ENCODE measurements around the gene TTBK1.

TTBK1 gene

DNA sequence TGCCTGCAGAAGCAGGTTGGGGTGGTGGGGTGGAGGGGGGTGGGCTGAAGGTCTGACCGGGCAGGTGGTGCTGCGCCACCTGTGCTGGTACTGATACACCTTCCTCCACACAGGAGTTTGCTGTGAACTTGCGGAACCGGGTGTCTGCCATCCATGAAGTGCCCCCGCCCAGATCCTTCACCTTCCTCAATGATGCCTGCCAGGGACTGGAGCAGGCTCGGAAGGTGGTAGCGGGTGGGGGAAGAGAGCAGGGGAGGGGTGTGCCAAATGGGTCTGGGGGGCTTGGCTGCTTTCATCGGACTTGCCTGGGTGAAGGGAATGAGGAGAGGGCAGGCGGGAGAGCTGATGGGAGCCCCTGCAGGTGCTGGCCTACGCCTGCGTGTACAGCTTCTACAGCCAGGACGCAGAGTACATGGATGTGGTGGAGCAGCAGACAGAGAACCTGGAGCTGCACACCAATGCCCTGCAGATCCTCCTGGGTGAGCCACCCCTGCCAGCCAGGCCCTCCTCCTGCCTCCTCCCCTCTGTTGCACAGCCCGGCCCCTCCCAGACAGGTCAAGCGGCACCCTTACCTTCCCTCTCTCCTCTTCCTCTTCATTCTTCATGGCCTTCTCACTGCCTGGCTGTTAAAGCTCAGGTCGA, 20.7 kb upstream of the TTBK1 start:
- DNase-seq (ENCODE audit: low read depth in 1 of 2, low spot score in 1 of 2): no peak
- no peaks in the 10 kb centered on the region for H3K27me3 ChIP-seq (ENCODE audit: insufficient read depth, poor library complexity, severe bottlenecking)
- TF ChIP-seq, protein P1, sequence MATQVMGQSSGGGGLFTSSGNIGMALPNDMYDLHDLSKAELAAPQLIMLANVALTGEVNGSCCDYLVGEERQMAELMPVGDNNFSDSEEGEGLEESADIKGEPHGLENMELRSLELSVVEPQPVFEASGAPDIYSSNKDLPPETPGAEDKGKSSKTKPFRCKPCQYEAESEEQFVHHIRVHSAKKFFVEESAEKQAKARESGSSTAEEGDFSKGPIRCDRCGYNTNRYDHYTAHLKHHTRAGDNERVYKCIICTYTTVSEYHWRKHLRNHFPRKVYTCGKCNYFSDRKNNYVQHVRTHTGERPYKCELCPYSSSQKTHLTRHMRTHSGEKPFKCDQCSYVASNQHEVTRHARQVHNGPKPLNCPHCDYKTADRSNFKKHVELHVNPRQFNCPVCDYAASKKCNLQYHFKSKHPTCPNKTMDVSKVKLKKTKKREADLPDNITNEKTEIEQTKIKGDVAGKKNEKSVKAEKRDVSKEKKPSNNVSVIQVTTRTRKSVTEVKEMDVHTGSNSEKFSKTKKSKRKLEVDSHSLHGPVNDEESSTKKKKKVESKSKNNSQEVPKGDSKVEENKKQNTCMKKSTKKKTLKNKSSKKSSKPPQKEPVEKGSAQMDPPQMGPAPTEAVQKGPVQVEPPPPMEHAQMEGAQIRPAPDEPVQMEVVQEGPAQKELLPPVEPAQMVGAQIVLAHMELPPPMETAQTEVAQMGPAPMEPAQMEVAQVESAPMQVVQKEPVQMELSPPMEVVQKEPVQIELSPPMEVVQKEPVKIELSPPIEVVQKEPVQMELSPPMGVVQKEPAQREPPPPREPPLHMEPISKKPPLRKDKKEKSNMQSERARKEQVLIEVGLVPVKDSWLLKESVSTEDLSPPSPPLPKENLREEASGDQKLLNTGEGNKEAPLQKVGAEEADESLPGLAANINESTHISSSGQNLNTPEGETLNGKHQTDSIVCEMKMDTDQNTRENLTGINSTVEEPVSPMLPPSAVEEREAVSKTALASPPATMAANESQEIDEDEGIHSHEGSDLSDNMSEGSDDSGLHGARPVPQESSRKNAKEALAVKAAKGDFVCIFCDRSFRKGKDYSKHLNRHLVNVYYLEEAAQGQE (IDR thresholded peaks at IDR 0.05; ENCODE audit: insufficient replicate concordance, low read depth): no peak
- TF ChIP-seq GABPA (IDR thresholded peaks at IDR 0.05; ENCODE audit: low read depth): no peak
- TF ChIP-seq, protein P2, sequence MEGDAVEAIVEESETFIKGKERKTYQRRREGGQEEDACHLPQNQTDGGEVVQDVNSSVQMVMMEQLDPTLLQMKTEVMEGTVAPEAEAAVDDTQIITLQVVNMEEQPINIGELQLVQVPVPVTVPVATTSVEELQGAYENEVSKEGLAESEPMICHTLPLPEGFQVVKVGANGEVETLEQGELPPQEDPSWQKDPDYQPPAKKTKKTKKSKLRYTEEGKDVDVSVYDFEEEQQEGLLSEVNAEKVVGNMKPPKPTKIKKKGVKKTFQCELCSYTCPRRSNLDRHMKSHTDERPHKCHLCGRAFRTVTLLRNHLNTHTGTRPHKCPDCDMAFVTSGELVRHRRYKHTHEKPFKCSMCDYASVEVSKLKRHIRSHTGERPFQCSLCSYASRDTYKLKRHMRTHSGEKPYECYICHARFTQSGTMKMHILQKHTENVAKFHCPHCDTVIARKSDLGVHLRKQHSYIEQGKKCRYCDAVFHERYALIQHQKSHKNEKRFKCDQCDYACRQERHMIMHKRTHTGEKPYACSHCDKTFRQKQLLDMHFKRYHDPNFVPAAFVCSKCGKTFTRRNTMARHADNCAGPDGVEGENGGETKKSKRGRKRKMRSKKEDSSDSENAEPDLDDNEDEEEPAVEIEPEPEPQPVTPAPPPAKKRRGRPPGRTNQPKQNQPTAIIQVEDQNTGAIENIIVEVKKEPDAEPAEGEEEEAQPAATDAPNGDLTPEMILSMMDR (IDR thresholded peaks at IDR 0.05; ENCODE audit: insufficient read depth, low read length): no peak
- TF ChIP-seq POLR2AphosphoS5 (IDR thresholded peaks at IDR 0.05; ENCODE audit: low read depth): peak; percentile 43
- TF ChIP-seq SPI1 (IDR thresholded peaks at IDR 0.05; ENCODE audit: borderline replicate concordance, low read depth): no peak
- no peak overlapping the region for H3K27ac ChIP-seq (replicated peaks)
- no peak overlapping the region for H3K4me3 ChIP-seq (replicated peaks; ENCODE audit: insufficient read depth, low read length)

DNA sequence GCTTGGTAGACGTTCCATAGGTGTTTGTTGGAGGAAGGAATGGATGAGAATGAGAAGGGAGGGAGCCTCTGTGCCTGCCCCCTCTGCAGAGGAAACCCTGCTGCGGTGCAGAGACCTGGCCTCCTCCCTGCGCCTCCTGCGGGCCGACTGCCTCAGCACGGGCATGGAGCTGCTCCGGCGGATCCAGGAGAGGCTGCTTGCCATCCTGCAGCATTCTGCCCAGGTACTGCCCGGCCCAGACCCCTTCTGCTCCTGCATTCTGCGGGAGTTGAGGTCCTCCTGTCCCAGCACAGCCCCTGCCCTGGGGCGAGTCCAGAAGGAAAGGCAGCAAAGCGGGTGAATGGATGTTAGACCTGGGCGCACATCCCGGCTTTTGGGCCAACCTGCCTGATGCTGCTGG, 20.1 kb upstream of the TTBK1 start:
- no peaks in the 10 kb centered on the region for H3K27me3 ChIP-seq (ENCODE audit: insufficient read depth, poor library complexity, severe bottlenecking)
- no peak overlapping the region for H3K4me3 ChIP-seq (replicated peaks; ENCODE audit: insufficient read depth, low read length)
- TF ChIP-seq, protein P1 (IDR thresholded peaks at IDR 0.05; ENCODE audit: insufficient replicate concordance, low read depth): no peak
- TF ChIP-seq SPI1 (IDR thresholded peaks at IDR 0.05; ENCODE audit: borderline replicate concordance, low read depth): no peak
- TF ChIP-seq POLR2AphosphoS5 (IDR thresholded peaks at IDR 0.05; ENCODE audit: low read depth): 0 out of 2 replicates have a peak, but pooled peaks have one; percentile 10
- DNase-seq (ENCODE audit: low read depth in 1 of 2, low spot score in 1 of 2): no peak
- no peak overlapping the region for H3K27ac ChIP-seq (replicated peaks)

DNA sequence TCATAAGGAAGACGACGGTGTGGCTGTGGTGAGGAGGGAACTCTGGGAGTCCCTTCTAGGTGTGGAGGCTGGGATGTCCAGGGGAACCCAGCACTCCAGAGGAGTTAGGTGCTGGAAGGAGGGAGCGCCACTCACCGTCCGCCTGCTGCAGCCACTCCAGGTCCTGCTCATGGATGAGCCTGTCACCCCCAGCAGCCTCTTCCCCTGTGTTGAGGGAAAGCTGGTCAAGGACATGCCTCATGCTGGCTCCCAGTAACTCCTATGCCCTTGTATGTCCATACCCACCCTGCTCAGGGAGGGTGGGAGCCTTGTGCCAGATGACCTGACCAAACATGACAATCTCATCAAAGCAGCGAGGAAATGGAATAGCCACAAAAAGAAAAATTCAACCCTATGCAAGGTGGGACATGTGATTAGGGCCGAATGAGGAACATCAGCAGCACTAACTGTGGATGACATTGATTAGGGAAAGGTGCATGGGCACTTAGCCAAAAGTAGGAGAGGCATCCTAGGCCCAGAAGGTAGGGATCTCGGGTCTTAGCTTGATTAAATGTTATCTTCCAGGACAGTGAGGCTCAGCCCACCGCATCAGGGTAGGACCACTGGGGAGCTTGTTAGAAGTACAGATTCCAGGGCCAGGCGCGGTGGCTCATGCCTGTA, 17.0 kb upstream of the TTBK1 start:
- no peak overlapping the region for H3K4me3 ChIP-seq (replicated peaks; ENCODE audit: insufficient read depth, low read length)
- H3K27me3 ChIP-seq (ENCODE audit: insufficient read depth, poor library complexity, severe bottlenecking): no peaks in the 10 kb centered on the region
- H3K27ac ChIP-seq (replicated peaks): no peak overlapping the region
- DNase-seq (ENCODE audit: low read depth in 1 of 2, low spot score in 1 of 2): no peak
- TF ChIP-seq, protein P1 (IDR thresholded peaks at IDR 0.05; ENCODE audit: insufficient replicate concordance, low read depth): no peak
- TF ChIP-seq, protein P2 (IDR thresholded peaks at IDR 0.05; ENCODE audit: insufficient read depth, low read length): no peak
- TF ChIP-seq SPI1 (IDR thresholded peaks at IDR 0.05; ENCODE audit: borderline replicate concordance, low read depth) (no peak), GABPA (IDR thresholded peaks at IDR 0.05; ENCODE audit: low read depth) (no peak), POLR2AphosphoS5 (IDR thresholded peaks at IDR 0.05; ENCODE audit: low read depth) (no peak)
